PC-9 (cell line): ENCODE data around the gene SLX4IP. TPM values are rescaled to one million over a fixed set of nuclear protein-coding genes. Genes with fewer than 3 reads are reported as not detected.
"Not testable (repeated sequence)": the region's sequence is repeated elsewhere in the genome, so short reads cannot be mapped to it uniquely, and the experiment has no call there.

Experiments used
- BruUV-seq: library from RNA; stranded (reverse); fragments of 400-500 nt; replicated peaks from 2 replicates; lab custom pipeline; 2021; lab: Mats Ljungman, UMichigan
- CTCF ChIA-PET: fragments of 300-600 bp; sonication (Branson Sonifier 250); formaldehyde crosslinking; loops from one replicate; lab custom pipeline; 2022; ENCODE audit warnings: antibody characterized with exemption; lab: Charles Lee
- POLR2A ChIA-PET: fragments of 300-600 bp; sonication (Branson Sonifier 250); formaldehyde crosslinking; loops from one replicate; lab custom pipeline; 2022; ENCODE audit warnings: antibody characterized with exemption; ENCODE audit not compliant: unreplicated experiment; lab: Charles Lee
- DNase-seq, 2 experiments: peaks; one replicate each; pipeline versions ENCODE4 v3.0.0 to v3.0.0-alpha.2; 2015 to 2022; ENCODE audit warnings: mixed read lengths in 1 of 2
- H2AFZ ChIP-seq: fragments of 200-600 bp; sonication (generic); 2 replicates; pipeline ENCODE4 v1.8.1; 2017; ENCODE audit warnings: antibody characterized with exemption
- H3F3A ChIP-seq: fragments of 200-600 bp; sonication (generic); 2 replicates; pipeline ENCODE4 v1.8.1; 2017; ENCODE audit warnings: antibody characterized with exemption, mild to moderate bottlenecking, low read depth; ENCODE audit not compliant: insufficient read depth
- H3K27ac ChIP-seq: fragments of 200-600 bp; sonication (generic); 2 replicates; pipeline ENCODE4 v1.6.1; 2016; ENCODE audit warnings: mixed run types
- H3K27me3 ChIP-seq: fragments of 200-600 bp; sonication (generic); 2 replicates; pipeline ENCODE4 v1.6.1; 2016; ENCODE audit warnings: low read depth, mixed run types; ENCODE audit not compliant: insufficient read depth
- H3K36me3 ChIP-seq: fragments of 200-600 bp; sonication (generic); 2 replicates; pipeline ENCODE4 v1.6.1; 2016; ENCODE audit warnings: low read depth, mixed run types
- H3K4me1 ChIP-seq: fragments of 200-600 bp; sonication (generic); replicated peaks from 2 replicates; pipeline ENCODE4 v1.6.1; 2016; ENCODE audit warnings: mixed run types; ENCODE audit not compliant: insufficient read depth
- H3K4me2 ChIP-seq: fragments of 200-600 bp; sonication (generic); 2 replicates; pipeline ENCODE4 v1.6.1; 2017; ENCODE audit warnings: mixed run types
- H3K4me3 ChIP-seq: fragments of 200-600 bp; sonication (generic); 2 replicates; pipeline ENCODE4 v1.6.1; 2016; ENCODE audit warnings: mixed run types
- H3K79me2 ChIP-seq: fragments of 200-600 bp; sonication (generic); 2 replicates; pipeline ENCODE4 v1.6.1; 2017; ENCODE audit warnings: low read depth, mixed run types
- H3K9me2 ChIP-seq: fragments of 200-600 bp; sonication (generic); 2 replicates; pipeline ENCODE4 v1.8.1; 2017; ENCODE audit warnings: mild to moderate bottlenecking; ENCODE audit not compliant: insufficient read depth
- H3K9me3 ChIP-seq: fragments of 200-600 bp; sonication (generic); 2 replicates; pipeline ENCODE4 v1.8.1; 2016; ENCODE audit warnings: low read depth; ENCODE audit not compliant: insufficient read depth
- H4K20me1 ChIP-seq: fragments of 200-600 bp; sonication (generic); 2 replicates; pipeline ENCODE4 v1.8.1; 2017; ENCODE audit not compliant: insufficient read depth
- EZH2 ChIP-seq: fragments of 200-600 bp; sonication (generic); IDR thresholded peaks from 2 replicates; pipeline ENCODE4 v1.8.0; 2017; ENCODE audit warnings: antibody characterized with exemption, low read depth
- intact Hi-C: fragments of 100-400 bp; cut with micrococcal nuclease; formaldehyde crosslinking; loops from one replicate; pipeline ENCODE4 v1.10.0; 2022; ENCODE audit not compliant: unreplicated experiment
- total RNA-seq: library from RNA; stranded (reverse); gene quantifications from 2 replicates; pipeline ENCODE4 v1.2.3, GENCODE V29; 2021
- TF ChIP-seq, protein P1 (sequence below): fragments of 200-600 bp; sonication (generic); conservative IDR thresholded peaks from 2 replicates; pipeline ENCODE4 v1.6.1; 2017; ENCODE audit warnings: mixed run types, antibody characterized with exemption, mild to moderate bottlenecking, moderate library complexity

SLX4IP gene
- total RNA-seq, 1 experiment from 2014 or later: 13.4 TPM

DNA sequence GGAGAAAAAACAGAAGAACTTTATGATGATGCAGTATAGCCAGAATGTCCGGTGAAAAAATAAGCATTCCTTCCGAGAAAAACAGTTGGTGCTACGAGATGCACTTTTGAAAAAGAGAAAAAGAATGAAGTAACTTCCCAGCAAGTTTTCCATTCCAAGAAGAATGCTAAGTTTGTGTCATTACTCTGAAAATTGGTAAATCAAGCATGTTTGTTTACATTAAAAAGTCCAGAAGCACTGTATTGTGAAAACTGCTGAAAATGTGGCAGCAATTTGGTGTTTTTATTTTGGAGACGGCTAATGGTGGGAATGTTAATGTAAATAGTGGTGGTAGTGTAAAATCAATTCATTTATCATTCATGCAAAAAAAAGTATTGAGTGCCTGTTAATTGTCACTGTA is 47.4 kb upstream of the SLX4IP start:
- H2AFZ ChIP-seq: no peak overlapping the region
- DNase-seq: no peak
- no peak overlapping the region for H3K4me2 ChIP-seq
- no peak overlapping the region for H3K27ac ChIP-seq
- no peaks in the 10 kb centered on the region for H4K20me1 ChIP-seq
- TF ChIP-seq, protein P1, sequence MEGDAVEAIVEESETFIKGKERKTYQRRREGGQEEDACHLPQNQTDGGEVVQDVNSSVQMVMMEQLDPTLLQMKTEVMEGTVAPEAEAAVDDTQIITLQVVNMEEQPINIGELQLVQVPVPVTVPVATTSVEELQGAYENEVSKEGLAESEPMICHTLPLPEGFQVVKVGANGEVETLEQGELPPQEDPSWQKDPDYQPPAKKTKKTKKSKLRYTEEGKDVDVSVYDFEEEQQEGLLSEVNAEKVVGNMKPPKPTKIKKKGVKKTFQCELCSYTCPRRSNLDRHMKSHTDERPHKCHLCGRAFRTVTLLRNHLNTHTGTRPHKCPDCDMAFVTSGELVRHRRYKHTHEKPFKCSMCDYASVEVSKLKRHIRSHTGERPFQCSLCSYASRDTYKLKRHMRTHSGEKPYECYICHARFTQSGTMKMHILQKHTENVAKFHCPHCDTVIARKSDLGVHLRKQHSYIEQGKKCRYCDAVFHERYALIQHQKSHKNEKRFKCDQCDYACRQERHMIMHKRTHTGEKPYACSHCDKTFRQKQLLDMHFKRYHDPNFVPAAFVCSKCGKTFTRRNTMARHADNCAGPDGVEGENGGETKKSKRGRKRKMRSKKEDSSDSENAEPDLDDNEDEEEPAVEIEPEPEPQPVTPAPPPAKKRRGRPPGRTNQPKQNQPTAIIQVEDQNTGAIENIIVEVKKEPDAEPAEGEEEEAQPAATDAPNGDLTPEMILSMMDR: no peak
- CTCF ChIA-PET: no interaction called here
- no peaks in the 10 kb centered on the region for H3K27me3 ChIP-seq
- no TSS peak for BruUV-seq
- H3K36me3 ChIP-seq: no peaks in the 10 kb centered on the region
- no peaks in the 10 kb centered on the region; the same call in 1 of the 2 replicates for H3K9me3 ChIP-seq
- no peaks in the 10 kb centered on the region for H3K79me2 ChIP-seq
- no peak overlapping the region for H3K4me3 ChIP-seq
- no peaks in the 10 kb centered on the region for H3K4me1 ChIP-seq
- intact Hi-C loops: no loop called here
- POLR2A ChIA-PET: no interaction called here
- no peaks in the 10 kb centered on the region; the same call in 1 of the 2 replicates for H3K9me2 ChIP-seq
- H3F3A ChIP-seq: no peaks in the 10 kb centered on the region

- no peaks in the 10 kb centered on the region for H3F3A ChIP-seq
- H3K36me3 ChIP-seq: no peaks in the 10 kb centered on the region
- no peaks in the 10 kb centered on the region for H3K79me2 ChIP-seq
- TF ChIP-seq, protein P1: no peak
- TF ChIP-seq EZH2: no peak
- POLR2A ChIA-PET: no interaction called here
- CTCF ChIA-PET: interaction anchor here (0.7 kb wide), 1 partner anchor 1944 kb away, joined by 4 read pairs; no protein-coding TSS in a partner anchor
- no peaks in the 10 kb centered on the region for H4K20me1 ChIP-seq
- H3K9me2 ChIP-seq: no peaks in the 10 kb centered on the region; the same call in 1 of the 2 replicates
- no peak overlapping the region for H2AFZ ChIP-seq
- no peak overlapping the region for H3K27ac ChIP-seq
- intact Hi-C loops: no loop called here
- no peaks in the 10 kb centered on the region for H3K27me3 ChIP-seq
- no peak overlapping the region for H3K4me2 ChIP-seq
- DNase-seq: no peak
- H3K9me3 ChIP-seq: no peaks in the 10 kb centered on the region; the same call in 1 of the 2 replicates
- no TSS peak for BruUV-seq
- H3K4me3 ChIP-seq: no peak overlapping the region
- no peaks in the 10 kb centered on the region for H3K4me1 ChIP-seq
Measured at GRCh38 chr20:10388597-10388996, 46.5 kb upstream of the SLX4IP start.

GRCh38 chr20:10390709-10391108 is 44.4 kb upstream of the SLX4IP start:
- no peaks in the 10 kb centered on the region for H3K27me3 ChIP-seq
- no peaks in the 10 kb centered on the region for H3K79me2 ChIP-seq
- H3K4me3 ChIP-seq: no peak overlapping the region
- no peaks in the 10 kb centered on the region; the same call in 1 of the 2 replicates for H3K9me3 ChIP-seq
- no TSS peak for BruUV-seq
- H3K27ac ChIP-seq: no peak overlapping the region
- TF ChIP-seq, protein P1: no peak
- no peak for TF ChIP-seq EZH2
- no peak for DNase-seq
- H3K9me2 ChIP-seq: no peaks in the 10 kb centered on the region
- CTCF ChIA-PET: no interaction called here
- intact Hi-C loops: no loop called here
- no peaks in the 10 kb centered on the region for H4K20me1 ChIP-seq
- no peak overlapping the region for H3K4me2 ChIP-seq
- no peak overlapping the region for H2AFZ ChIP-seq
- H3F3A ChIP-seq: no peaks in the 10 kb centered on the region
- POLR2A ChIA-PET: interaction anchor here (0.7 kb wide), 1 partner anchor 356 kb away, joined by 12 read pairs; no protein-coding TSS in a partner anchor
- H3K4me1 ChIP-seq: no peaks in the 10 kb centered on the region
- H3K36me3 ChIP-seq: no peaks in the 10 kb centered on the region

DNA sequence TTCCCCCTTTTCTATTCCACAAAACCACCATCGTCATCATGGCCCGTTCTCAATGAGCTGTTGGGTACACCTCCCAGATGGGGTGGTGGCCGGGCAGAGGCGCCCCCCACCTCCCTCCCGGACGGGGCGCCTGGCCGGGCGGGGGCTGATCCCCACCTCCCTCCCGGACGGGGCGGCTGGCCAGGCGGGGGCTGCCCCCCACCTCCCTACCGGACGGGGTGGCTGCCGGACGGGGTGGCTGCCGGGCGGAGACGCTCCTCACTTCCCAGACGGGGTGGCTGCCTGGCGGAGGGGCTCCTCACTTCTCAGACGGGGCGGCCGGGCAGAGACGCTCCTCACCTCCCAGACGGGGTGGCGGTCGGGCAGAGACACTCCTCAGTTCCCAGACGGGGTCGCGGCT is 40.4 kb upstream of the SLX4IP start:
- H2AFZ ChIP-seq, H3K79me2 ChIP-seq, H3K9me2 ChIP-seq, H3K27ac ChIP-seq, H3K4me1 ChIP-seq, H3K9me3 ChIP-seq, POLR2A ChIA-PET, H3F3A ChIP-seq, BruUV-seq, intact Hi-C loops, CTCF ChIA-PET, H3K4me2 ChIP-seq, H3K36me3 ChIP-seq, H4K20me1 ChIP-seq, H3K4me3 ChIP-seq, H3K27me3 ChIP-seq, DNase-seq: not testable (repeated sequence)
